Right cardiac atrium (tissue), 5 donors: ENCODE measurements around the gene NME4. TPM values are rescaled to one million over a fixed set of nuclear protein-coding genes. Genes with fewer than 3 reads are reported as not detected.

Source experiments
- ATAC-seq, 2 donors: fragments of 200-7000 bp; cut with Tn5 transposase; one replicate each; pipeline versions ENCODE4 v1.8.0 to v1.9.1; 2020; ENCODE audit warnings: moderate library complexity in 2 of 2, mild to moderate bottlenecking in 1 of 2
- DNase-seq, 3 donors: peaks; one replicate each; pipeline ENCODE4 v3.0.0-alpha.2; 2020
- H3K27ac ChIP-seq: one replicate; pipeline ENCODE4 v1.5.1; 2013; ENCODE audit warnings: mild to moderate bottlenecking, low read length, control low read depth, moderate library complexity
- H3K27me3 ChIP-seq: one replicate; pipeline ENCODE4 v1.6.1; 2013; ENCODE audit not compliant: control insufficient read depth, insufficient read depth
- H3K4me1 ChIP-seq: one replicate; pipeline ENCODE4 v1.6.1; 2013; ENCODE audit warnings: low read length; ENCODE audit not compliant: control insufficient read depth, insufficient read depth
- H3K4me3 ChIP-seq: one replicate; pipeline ENCODE4 v1.5.1; 2013; ENCODE audit warnings: low read length, control low read depth
- H3K9me3 ChIP-seq: one replicate; pipeline ENCODE4 v1.6.1; 2013; ENCODE audit warnings: low read length; ENCODE audit not compliant: control insufficient read depth
- WGBS: extraction: QIAGEN DNeasy Blood & Tissue Kit; methylation state at CpG from one replicate; pipeline ENCODE4 v1.1.7; 2013; 5-methylcytosine and 5-hydroxymethylcytosine counted together
- intact Hi-C, 4 donors: fragments of 100-400 bp; cut with DNase I; formaldehyde crosslinking; loops; one replicate each; pipeline versions ENCODE4 v1.11.0 to v1.14.0; 2022 to 2023
- polyA plus RNA-seq: library from polyadenylated mRNA; stranded (reverse); fragments of 200-250 nt; gene quantifications from one replicate; pipeline ENCODE4 v1.2.3, GENCODE V29; 2013
- total RNA-seq, 4 donors: library from RNA; stranded (reverse); fragmentation: NEBNext Ultra II Directional; extraction: Animal tissue kit (Norgen Biotek cat#: 25700); gene quantifications; one replicate each; pipeline ENCODE4 v1.2.1, GENCODE V29; 2021
- donor health status: healthy with polysubstance abuse.
- donor health status: DM: no; HTN: yes; CAD: no.
- donor health status: DM: no; HTN: no; CAD: no.
- donor health status: DM: no; HTN: yes; CAD: no; lungs with severe emphysema.
- donor health status: DM: yes; HTN: yes; CAD: no.

NME4 gene
- total and polyA plus RNA-seq, 5 donors: 49.7 to 86.4 (median 69.0) TPM

DNA sequence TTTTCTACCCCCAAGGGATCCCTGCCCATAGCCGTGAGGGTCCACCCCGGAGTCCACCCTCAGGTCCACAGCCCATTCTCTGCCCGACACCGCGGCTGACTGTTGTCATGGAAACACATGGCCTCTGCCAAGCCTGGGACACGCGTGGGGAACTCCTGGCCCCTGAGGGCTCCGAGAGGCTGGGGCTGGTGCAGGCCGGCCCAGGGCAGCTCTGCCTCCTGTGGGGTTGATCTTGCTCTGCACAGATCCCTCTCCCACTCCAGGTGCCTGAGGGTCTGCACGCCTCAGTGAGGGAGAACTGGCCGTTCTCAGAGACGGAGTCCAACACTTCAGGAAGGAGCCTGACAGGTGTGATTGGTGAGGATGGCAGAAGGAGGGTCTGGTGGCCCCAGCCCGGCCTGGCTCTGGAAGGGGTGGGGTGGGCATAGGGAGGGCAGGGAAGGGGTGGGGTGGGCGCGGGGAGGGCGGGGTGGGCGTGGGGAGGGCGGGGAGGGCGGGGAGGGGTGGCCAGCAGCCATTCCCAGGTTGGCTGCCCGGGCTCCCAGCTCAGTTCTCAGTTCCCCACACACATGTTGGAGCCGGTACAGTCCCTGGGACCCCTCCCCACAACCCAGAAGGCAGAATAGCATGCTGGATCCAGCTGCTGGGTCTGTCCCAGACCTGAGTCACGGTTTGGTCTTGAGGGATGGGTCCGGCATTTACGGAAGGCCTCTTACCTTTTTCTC lies 33.1 kb upstream of the NME4 start:
- peak in 1 of 3 donors; percentile 51 for DNase-seq
- no peaks in the 10 kb centered on the region for H3K9me3 ChIP-seq
- H3K27me3 ChIP-seq: no peaks in the 10 kb centered on the region
- no peaks in the 10 kb centered on the region for H3K4me1 ChIP-seq
- H3K27ac ChIP-seq: no peak overlapping the region
- H3K4me3 ChIP-seq: no peak overlapping the region
- WGBS: 46% methylated on average over 24 of the region's 24 CpGs
- intact Hi-C loops: loop anchor here in 2 of 4 donors (5.0 kb wide), 1 partner anchor 257 kb away; no protein-coding TSS in a partner anchor
- ATAC-seq: no peak

GRCh38 chr16:364595-365491 lies 32.2 kb upstream of the NME4 start:
- Histone ChIP-seq H3K4me1 (no peaks in the 10 kb centered on the region), H3K9me3 (no peaks in the 10 kb centered on the region), H3K4me3 (no peak overlapping the region), H3K27me3 (no peaks in the 10 kb centered on the region), H3K27ac (no peak overlapping the region)
- intact Hi-C loops: loop anchor here in 2 of 4 donors (5.0 kb wide), 1 partner anchor 258 kb away; no protein-coding TSS in a partner anchor
- ATAC-seq: no peak
- 57% methylated on average over 19 of the region's 19 CpGs for WGBS
- no peak for DNase-seq

- peaks cover 2% of the 10 kb centered on the region for H3K4me1 ChIP-seq
- no peak overlapping the region for H3K4me3 ChIP-seq
- no peaks in the 10 kb centered on the region for H3K9me3 ChIP-seq
- no peak for ATAC-seq
- intact Hi-C loops: no loop called here
- no peak for DNase-seq
- no peak overlapping the region for H3K27ac ChIP-seq
- H3K27me3 ChIP-seq: no peaks in the 10 kb centered on the region
- 90% methylated on average over 10 of the region's 10 CpGs for WGBS
These were observed 30.5 kb upstream of the NME4 start for GRCh38 chr16:366476-366875.

GRCh38 chr16:367333-367903 lies 29.6 kb upstream of the NME4 start:
- 94% methylated on average over 18 of the region's 18 CpGs for WGBS
- Histone ChIP-seq H3K27ac (no peak overlapping the region), H3K4me3 (no peak overlapping the region), H3K4me1 (peaks cover 2% of the 10 kb centered on the region), H3K27me3 (no peaks in the 10 kb centered on the region), H3K9me3 (no peaks in the 10 kb centered on the region)
- no peak for ATAC-seq
- no peak for DNase-seq
- intact Hi-C loops: no loop called here

DNA sequence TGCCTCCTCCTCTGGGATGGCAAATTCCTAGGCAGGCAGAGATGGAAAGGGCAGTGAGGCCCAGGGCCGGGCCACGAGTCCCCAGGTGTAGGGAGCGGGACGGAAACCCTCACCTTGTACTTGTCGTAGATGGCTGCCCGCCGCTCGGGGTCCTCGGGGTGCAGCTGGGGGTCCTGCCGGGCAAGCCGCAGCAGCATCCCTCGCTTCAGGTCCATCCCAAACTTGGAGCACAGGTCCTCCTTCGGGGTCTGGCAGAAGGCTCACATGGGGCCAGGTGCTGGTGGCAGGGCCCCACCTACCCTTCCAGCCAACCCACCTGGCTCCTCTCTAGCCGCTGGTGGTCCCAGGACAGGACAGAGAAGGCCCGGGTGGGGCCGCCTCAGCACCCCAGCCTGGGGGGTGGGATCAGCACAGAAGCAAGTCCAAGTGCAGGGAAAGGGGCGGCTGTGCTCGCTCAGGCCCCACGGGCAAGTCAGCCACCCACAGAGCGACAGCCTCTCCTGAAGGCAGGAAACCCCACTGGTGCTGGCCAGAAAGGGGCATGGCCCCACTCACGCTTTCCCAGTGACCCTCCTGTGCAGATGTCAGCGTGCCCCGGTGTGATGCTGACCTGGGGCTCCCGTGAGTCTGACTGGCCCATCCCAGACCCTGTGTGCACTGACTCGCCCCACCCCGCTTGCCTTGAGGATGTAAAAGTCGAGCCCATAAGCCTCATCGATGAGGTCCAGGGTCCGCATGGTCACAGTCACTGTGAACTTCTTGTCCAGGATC lies 28.4 kb upstream of the NME4 start:
- DNase-seq (peak in 1 of 3 donors; percentile 57), ATAC-seq (no peak)
- no peaks in the 10 kb centered on the region for H3K27me3 ChIP-seq
- H3K4me3 ChIP-seq: no peak overlapping the region
- no peak overlapping the region for H3K27ac ChIP-seq
- WGBS: 94% methylated on average over 29 of the region's 29 CpGs
- H3K4me1 ChIP-seq: peaks cover 2% of the 10 kb centered on the region
- no peaks in the 10 kb centered on the region for H3K9me3 ChIP-seq
- intact Hi-C loops: no loop called here

- no peaks in the 10 kb centered on the region for H3K27me3 ChIP-seq
- ATAC-seq (no peak), DNase-seq (no peak)
- intact Hi-C loops: no loop called here
- H3K4me1 ChIP-seq: peaks cover 2% of the 10 kb centered on the region
- no peaks in the 10 kb centered on the region for H3K9me3 ChIP-seq
- WGBS: 84% methylated on average over 20 of the region's 20 CpGs
- no peak overlapping the region for H3K4me3 ChIP-seq
- H3K27ac ChIP-seq: no peak overlapping the region
These were observed 27.6 kb upstream of the NME4 start for GRCh38 chr16:369275-369865.

DNA sequence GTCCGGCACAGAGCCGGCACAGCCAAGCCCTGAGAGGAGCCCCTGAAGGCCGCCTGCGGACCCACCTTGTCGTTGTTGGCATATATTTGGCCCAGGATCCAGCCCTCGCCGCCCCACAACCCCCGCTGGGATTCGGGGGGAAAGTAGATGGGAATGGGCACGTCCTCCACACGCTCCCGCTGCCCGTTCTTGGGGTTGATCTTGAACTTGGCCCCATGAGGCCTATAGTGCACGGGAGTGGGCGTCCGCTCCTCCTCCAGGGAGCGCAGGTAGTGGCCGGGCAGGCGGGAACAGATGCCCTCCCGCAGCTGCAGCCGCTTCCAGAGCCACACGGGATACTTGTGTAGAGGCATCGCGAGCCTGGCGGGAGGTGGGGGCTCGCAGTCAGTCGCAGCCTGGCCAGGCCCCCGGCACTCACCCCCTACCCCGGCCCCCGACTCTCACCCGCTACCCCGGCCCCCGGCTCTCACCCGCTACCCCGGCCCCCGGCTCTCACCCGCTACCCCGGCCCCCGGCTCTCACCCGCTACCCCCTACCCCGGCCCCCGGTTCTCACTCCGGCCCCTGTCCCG lies 27.0 kb upstream of the NME4 start:
- Histone ChIP-seq H3K9me3 (no peaks in the 10 kb centered on the region), H3K27me3 (no peaks in the 10 kb centered on the region), H3K4me3 (peak overlapping the region; percentile 73), H3K27ac (no peak overlapping the region), H3K4me1 (peaks cover 2% of the 10 kb centered on the region)
- intact Hi-C loops: no loop called here
- DNase-seq (peak in 1 of 3 donors; percentile 60), ATAC-seq (peak; percentile 48 to 63)
- WGBS: 20% methylated on average over 44 of the region's 44 CpGs

- Histone ChIP-seq H3K4me1 (peaks cover 2% of the 10 kb centered on the region), H3K9me3 (no peaks in the 10 kb centered on the region), H3K27ac (peak within 1 kb of the TSS; percentile 19), H3K4me3 (peak within 1 kb of the TSS; percentile 73), H3K27me3 (no peaks in the 10 kb centered on the region)
- under 1% methylated on average over 29 of the region's 30 CpGs for WGBS
- intact Hi-C loops: no loop called here
- DNase-seq (peak; percentile 93 to 97 (median 97)), ATAC-seq (peak; percentile 93 to 94)
These were observed 26.6 kb upstream of the NME4 start, which contains the start of gene MRPL28 for GRCh38 chr16:370443-370842. TSS of gene MRPL28 (minus strand) at chr16:370538. CDS start at chr16:370218, 320 bp downstream.

DNA sequence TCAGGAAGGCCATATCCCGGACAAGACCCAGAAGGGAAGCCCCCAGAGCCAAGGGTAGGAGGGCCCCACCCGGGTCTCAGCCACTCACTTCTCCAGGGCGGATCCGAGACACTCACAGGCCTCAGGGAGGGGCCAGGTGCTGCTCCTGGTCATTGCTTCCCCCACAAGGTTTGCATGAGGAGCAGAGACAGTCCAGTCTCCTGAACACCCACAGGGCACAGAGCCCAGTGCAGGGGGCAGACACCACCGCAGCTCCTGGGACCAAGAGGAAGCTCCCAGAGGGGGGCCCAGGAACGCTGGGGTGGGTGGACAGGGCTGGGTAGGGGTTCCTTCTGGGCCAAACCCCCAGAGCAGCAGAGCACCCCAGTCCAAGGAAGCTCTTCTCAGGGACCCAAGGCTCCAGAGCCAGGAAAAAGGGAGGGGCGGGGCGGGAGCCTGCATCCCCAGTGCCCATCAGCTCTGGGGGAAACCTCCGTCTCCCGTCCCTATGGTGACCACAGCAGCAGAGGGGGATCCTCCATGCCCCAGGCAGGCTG lies 26.0 kb upstream of the NME4 start:
- 44% methylated on average over 10 of the region's 10 CpGs for WGBS
- Histone ChIP-seq H3K27ac (peak overlapping the region; percentile 19), H3K4me1 (peaks cover 2% of the 10 kb centered on the region), H3K4me3 (peak overlapping the region; percentile 6), H3K9me3 (no peaks in the 10 kb centered on the region), H3K27me3 (no peaks in the 10 kb centered on the region)
- ATAC-seq (peak; percentile 6 to 7), DNase-seq (peak in 1 of 3 donors; percentile 65)
- intact Hi-C loops: no loop called here
